Thyroid gland (tissue), 4 donors: ENCODE results near the gene CCDC61.

Source experiments
- CTCF ChIP-seq, 6 experiments: fragments of 200-600 bp in 3 of 6; fragments of 450-650 bp in 3 of 6; sonication (generic) in 3 of 6; IDR thresholded peaks; one replicate each; pipeline ENCODE4 v1.5.1; 2016 to 2019; ENCODE audit warnings: antibody characterized with exemption in 6 of 6, mild to moderate bottlenecking in 2 of 6, inconsistent platforms in 1 of 6, moderate library complexity in 1 of 6
- POLR2A ChIP-seq, 2 donors: fragments of 450-650 bp; IDR thresholded peaks; one replicate each; pipeline ENCODE4 v1.6.1; 2017; ENCODE audit warnings: antibody characterized with exemption in 2 of 2, mild to moderate bottlenecking in 2 of 2, moderate library complexity in 1 of 2

- TF ChIP-seq POLR2A (IDR thresholded peaks at IDR 0.05), result no peak
- TF ChIP-seq CTCF (IDR thresholded peaks at IDR 0.05), result no peak
These were observed 22.2 kb upstream of the CCDC61 start for GRCh38 chr19:45972947-45973540.
